ENCODE results near the gene FTCD.
"Not testable (repeated sequence)": the region's sequence is repeated elsewhere in the genome, so short reads cannot be mapped to it uniquely, and the experiment has no call there.

FTCD gene

DNA sequence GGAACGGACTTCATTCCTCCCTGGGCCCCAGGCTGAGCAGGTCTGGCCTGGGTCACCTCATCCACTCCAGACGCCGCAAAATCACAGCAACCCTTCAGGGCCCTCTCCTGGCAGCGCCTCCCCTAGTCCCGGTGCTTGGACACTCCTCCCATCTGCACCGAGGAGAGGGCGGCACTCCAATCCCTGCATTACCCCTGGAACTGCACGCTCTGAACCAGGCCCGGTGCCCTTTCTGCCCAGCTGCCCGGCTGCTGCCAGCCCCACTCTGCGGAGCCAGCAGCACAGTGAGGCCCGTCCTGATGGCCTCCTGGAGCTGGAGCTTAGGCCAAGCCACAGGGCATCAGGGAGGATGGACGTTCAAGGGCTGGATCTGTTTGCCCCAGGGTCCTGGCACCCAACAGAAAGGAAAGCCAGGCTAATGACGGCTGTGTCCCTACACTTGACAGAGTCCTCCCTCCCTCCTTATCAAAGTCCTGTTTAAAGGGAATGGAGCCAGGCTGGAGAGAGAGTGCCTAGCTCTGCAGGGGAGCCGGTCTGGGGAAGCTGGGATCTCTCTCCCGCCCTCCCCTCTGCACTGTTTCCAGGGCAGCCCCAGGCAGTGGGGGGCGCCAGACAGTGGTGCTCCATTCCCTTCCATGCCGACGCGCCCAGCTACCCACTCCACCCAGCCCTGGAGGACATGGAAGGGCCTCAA, 44.7 kb downstream of the FTCD start:
- no peak for DNase-seq (ENCODE audit: extremely low read depth, low read depth)
- TF ChIP-seq, protein P1, sequence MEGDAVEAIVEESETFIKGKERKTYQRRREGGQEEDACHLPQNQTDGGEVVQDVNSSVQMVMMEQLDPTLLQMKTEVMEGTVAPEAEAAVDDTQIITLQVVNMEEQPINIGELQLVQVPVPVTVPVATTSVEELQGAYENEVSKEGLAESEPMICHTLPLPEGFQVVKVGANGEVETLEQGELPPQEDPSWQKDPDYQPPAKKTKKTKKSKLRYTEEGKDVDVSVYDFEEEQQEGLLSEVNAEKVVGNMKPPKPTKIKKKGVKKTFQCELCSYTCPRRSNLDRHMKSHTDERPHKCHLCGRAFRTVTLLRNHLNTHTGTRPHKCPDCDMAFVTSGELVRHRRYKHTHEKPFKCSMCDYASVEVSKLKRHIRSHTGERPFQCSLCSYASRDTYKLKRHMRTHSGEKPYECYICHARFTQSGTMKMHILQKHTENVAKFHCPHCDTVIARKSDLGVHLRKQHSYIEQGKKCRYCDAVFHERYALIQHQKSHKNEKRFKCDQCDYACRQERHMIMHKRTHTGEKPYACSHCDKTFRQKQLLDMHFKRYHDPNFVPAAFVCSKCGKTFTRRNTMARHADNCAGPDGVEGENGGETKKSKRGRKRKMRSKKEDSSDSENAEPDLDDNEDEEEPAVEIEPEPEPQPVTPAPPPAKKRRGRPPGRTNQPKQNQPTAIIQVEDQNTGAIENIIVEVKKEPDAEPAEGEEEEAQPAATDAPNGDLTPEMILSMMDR (IDR thresholded peaks at IDR 0.05; ENCODE audit: low read depth, low read length): peak; percentile 21

DNA sequence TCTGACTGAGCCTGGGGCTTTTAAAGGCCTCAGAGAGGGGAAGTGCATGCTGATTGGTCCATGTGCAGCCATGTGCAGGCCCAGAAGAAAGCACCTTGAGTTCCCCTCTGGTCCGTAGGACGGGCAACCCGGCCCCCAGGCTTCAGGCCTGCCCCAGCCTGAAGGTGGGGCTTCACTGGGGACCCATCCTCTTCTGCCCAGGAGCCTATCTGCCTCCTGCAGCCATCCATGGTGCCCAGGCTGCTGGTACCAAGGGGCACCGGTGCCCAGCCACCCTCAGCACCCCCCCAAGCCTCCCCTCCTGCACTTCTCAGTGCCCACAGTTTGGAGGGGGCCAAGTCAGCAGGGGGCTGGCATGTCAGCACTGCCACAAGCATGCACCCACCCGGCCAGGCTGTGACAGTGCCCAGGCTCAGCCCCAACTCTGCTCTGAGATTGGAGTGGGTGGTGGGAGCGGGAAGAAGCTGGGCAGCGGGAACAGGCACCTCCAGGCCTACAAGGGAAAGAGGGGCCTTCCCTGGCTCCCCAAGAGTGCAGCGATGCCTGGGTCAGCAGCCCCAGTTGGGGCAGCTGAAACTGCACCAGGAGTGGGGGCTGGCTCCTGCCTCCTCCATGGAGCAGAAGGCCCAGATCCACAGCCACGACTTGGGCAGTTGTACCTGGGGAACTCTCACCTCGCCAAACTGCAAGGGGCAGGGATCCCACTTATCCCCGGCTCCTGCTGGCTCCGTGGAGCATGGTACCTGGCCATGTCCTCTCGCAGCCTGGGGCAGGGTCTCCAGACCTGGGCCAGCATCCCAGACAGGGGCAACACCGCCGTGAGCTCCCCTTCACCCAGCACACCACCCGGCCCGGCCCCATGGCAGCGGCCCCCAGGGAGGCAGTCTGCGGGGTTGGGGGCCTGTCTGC, 45.8 kb downstream of the FTCD start:
- DNase-seq (ENCODE audit: extremely low read depth, low read depth): no peak
- TF ChIP-seq, protein P1 (IDR thresholded peaks at IDR 0.05; ENCODE audit: low read depth, low read length): no peak

DNA sequence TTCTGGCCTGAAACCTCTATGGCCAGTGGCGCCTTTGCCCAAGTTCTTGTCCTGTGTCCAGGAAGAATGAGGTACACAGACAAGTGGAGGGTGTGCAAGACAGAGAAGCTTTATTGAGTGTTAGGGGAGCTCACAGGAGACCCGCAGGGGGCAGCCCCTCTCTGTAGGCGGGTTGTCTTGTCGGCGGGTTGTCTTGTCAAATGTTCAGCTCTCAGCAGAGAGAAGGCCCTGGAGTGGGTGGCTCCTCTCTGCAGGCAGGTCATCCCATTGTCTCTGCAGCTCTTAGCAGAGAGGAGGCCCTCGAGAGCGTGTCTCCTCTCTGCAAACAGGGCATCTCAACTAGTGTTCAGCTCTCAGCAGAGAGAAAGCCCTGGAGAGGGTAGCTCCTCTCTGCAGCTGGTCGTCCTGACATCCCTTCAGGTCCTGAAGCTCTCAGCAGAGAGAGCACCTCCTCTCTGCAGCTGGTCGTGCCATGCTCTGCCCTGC, 46.5 kb downstream of the FTCD start:
- no peak for DNase-seq (ENCODE audit: extremely low read depth, low read depth)
- TF ChIP-seq, protein P1 (IDR thresholded peaks at IDR 0.05; ENCODE audit: low read depth, low read length): no peak

DNA sequence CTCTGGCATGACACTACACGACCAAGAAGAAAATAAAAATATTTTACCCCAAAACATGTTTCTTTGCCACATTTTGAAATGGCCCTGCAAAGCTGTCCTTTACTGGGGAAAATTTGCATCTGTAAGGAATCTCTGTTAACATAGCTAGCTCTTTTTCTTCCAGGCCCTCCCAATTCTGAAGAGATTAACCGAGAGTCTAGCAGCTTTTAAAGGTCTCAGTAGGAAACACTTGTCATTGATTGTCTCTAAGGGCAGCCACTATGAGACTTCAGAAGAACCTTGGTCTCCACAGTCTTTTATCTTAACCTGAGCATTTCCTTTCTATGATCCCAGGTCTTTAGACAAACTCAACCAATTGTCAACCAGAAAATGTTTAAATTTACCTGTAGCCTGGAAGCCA, 48.0 kb downstream of the FTCD start:
- DNase-seq (ENCODE audit: extremely low read depth, low read depth): not testable (repeated sequence)

DNA sequence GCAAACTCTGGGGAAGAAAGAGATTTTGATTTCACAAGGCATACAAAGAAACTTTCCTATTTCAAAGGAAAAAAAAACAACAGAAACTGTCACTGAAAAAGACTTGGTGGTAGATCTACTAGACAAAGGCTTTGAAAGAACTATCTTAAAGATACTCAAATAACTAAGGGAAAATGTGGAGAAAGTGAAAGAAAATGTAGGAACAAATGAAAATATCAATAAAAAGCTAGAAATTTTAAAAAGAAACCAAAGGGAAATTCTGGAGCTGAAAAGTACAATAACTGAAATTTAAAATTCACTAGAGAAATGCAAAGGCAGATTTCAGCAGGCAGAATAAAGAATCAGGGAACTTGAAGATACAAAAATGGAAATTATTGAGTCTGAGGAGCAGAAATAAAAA, 51.3 kb downstream of the FTCD start:
- TF ChIP-seq, protein P1 (IDR thresholded peaks at IDR 0.05; ENCODE audit: low read depth, low read length): no peak
- no peak for DNase-seq (ENCODE audit: extremely low read depth, low read depth)

DNA sequence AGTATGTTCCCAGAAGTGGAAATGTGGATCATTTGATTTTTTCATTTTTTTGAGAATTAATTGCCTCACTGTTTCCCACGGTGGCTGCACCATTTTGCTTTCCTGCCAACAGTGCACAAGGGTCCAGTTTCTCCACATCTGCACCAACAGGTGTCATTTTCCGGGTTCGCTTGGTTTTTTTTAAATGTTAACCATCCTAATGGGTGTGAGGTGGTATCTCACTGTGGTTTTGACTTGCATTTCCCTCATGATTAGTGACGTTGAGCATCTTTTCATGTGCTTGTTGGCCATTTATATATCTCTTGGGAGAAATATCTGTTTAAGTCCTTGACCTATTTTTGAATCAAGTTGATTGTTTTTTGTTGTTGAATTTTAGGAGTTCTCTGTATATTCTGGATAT, 54.5 kb downstream of the FTCD start:
- TF ChIP-seq, protein P1 (IDR thresholded peaks at IDR 0.05; ENCODE audit: low read depth, low read length): no peak

DNA sequence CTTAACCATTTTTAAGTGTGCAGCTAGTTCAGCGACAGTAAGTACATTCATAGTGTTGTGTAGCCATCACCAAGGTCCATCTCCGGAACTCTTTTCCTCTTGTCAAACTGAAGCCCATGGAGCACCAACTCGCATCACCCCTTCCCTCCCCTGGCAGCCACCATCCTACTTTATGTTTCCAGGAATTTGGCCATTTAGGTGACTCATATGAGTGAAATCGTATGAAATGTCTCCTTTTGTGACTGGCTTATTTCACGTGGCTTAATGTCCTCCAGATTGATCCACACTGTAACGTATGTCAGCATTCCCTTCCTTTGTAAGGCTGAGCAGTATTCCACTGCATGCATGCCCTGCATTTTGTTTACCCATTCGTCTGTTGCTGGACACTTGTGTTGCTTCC, 55.0 kb downstream of the FTCD start:
- TF ChIP-seq, protein P1 (IDR thresholded peaks at IDR 0.05; ENCODE audit: low read depth, low read length): no peak
- no peak for DNase-seq (ENCODE audit: extremely low read depth, low read depth)

More for the DNA sequence above, 54.5 kb downstream of the FTCD start:
- DNase-seq (ENCODE audit: extremely low read depth, low read depth): no peak

Measured in AG09319 (cell line).